NCI-H510A treated with DMSO at 0.1 percent for 48 hours (cell line): ENCODE results near the gene PBX3.
A peak's percentile ranks its signal among the peaks of the same experiment; 100 is the strongest.

Experiments used
- DNase-seq: peaks from one replicate; lab custom pipeline; 2025; lab: John Stamatoyannopoulos, UW

The PBX3 gene

DNA sequence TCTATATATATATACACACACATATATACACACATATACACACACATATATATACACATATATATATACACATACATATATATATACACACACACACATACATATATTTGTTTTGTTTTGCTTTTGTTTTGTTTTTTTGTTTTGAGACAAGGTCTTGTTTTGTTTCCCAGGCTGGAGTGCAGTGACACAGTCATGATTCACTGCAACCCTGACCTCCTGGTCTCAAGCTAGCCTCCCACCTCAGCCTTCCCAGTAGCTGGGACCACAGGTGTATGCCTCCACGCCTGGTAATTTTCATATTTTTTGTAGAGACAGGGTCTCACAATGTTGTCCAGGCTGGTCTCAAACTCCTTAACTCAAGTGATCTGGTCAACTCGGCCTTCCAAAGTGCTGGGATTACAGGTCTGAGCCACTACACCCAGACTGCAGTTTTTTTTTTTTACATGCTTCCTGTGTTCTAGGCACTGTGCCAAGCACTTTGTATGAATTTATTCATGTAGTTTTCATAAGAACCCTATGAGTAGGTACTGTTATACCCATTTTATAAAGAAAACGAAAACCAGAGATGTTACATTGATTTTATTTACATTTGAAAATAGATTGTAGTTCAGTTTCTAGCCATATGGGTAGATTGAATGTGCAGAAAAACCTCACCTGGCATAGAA lies 120.7 kb downstream of the PBX3 start:
- DNase-seq: no peak

DNA sequence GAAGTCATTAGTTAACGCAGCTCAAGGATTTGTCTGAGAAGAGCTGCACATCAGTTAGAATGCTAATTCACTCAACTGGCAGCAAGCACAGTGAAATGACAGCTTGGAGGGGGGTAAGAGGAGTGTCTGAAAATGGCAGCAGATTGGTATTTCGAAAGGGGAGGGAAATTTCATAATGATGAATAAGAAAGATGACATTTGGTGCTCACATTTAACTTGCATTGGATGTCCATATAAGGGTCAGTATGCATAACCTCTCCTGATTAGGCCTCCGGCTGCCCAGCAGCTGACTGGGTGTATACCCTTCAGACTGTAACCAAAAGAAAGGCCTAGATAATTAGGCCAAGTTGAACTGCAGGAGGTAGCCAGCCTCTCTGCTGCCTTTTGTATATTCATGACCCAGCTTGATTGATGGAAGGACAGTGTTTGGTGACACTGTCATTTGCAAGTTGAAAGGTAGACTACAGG lies 131.0 kb downstream of the PBX3 start:
- no peak for DNase-seq

DNA sequence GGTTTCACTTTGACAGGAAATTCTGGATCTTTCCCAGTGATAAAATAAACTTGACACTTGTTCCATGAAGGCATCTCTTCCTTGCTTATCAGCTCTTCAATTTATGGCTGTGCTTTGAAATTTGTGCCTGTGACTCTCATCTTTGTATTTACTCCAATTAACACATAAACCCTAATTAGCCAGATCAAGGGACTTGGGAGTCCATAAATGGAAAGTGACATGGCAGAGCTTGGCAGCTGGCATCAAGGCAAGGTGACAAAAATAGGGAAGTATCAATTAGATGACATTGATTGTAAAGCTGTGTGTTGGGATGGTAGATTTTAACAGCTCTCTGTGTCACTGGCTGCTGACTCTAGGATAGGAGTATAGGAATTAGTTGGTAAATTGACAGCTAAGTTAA lies 133.9 kb downstream of the PBX3 start:
- no peak for DNase-seq

DNA sequence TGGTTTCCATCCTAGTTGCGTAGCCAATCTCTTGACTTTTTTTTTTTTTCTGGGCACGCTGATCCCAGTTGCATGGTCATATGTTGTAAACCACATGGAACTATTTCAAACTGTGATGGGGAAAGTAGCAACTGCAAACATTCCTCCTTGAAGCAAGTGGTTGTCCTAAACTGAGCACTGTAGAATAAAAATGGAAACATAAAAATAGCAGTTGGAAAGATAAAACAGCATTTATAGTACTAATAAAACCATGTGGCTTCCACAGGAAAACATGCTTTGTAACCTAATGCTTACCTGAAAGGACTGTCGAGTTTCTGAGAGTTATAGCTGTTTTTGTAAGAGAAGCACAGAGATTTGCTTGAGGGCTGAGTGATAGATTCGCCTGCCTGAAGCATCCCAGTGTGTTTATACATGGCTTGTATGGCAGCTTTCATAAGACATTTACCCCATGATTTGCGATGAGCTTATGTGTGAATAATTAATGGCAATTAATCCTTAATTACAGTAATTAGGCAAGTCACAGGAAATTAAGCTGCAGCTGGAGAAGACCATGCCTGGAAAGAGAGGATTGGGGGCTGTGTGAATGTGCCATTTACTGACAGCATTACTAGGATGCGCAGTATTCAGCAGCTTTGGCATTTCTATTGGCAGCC lies 136.5 kb downstream of the PBX3 start:
- no peak for DNase-seq

DNA sequence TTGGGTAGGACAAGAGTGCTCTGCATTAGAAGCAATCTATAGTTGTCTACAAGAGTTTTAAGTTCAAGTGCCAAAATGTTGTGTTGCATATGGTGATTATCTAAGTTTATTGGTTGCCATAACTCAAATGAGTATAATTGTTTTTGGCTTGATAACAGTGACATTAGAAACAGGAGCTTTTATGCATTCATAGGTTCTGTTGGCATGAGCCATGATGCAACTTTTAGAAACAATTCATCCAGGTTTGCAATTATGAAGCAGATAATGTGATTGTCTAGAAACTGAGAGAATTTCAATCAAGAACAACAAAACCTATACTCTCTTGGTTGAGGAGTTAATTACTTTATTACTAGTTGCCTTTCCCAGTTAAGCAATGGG lies 137.0 kb downstream of the PBX3 start:
- DNase-seq: no peak

DNA sequence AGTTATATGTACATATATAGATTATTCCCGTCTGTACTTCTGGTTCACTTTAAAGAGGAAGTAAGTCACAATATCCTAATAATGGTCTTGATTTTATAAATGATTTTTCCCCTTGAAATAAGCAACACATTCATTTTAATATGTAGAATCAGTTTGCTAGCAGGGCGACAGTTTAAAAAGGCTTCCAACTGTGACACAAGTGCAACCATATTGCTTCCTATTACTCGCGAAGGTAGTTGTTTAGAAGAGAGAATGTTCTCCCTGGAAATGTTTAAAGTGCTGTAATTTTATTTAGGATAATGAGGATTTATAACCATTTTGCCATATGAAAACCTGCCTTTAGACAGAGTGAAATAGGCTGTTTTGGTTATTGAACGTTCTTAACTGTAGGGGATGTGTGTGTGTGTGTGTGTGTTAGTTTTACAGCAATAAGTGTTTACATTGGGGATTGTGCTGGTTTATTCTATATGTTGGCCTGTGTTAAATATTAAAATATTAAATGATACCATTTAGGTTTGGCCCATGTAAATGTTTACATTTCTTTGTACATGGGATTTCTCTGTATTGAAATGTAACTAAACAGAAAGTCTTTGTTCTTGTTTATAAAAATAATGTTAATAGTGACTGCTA lies 138.3 kb downstream of the PBX3 start:
- peak; percentile 33 for DNase-seq

DNA sequence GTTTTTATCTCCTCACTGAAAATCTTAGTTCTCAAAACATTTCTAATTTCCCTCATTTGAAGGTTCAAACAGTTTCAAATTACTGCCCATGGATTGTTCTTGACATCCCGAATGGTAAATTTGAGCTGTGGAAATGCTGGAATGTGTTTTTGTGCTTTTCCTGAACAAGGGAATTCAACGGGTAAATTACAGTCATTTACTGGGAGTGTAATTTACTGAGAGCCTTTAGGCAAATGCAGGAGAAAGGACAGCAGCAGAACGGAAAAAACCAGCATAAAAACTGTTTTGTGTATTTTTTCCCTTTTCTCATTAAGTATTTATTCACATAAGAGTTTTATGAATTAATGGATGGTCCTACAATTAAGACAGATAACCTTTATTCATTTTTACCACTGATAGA lies 139.2 kb downstream of the PBX3 start:
- no peak for DNase-seq

DNA sequence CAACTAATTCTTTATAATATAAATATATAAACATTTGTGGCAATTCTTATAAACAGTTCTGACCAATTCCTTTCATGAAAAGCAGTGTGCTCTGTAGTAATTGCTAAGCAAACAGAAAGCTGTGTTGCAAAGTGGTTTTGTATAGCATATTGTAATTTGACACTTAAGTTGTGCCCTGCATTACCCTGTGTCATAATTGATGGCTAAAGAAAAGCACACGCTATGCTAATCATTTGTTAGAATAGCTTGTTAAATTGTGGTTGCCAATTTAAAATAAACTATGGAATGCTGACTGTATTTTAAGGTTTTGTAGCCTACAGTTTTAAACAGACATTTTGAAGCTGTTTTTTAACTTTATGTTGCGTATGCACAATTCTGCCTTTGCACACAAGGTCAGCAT lies 140.0 kb downstream of the PBX3 start:
- peak; percentile 87 for DNase-seq

DNA sequence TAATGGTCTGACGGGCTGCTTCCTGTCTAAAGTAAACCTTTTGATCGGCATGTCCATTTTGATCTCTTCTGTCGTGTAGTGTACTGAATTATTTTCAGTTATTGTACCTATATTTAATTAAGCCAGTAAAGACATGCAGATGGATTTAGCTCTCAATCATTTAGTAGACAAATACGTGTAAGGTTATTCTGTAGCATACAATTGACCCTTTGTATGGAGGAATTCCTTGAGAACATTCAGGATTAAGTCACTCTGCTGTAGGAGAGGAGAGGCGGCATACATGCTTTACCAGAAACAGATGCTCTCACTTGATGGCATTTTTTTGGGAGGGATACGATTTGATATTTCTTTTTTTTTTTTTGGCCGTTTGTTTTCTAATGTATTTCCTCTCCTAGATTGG lies 141.0 kb downstream of the PBX3 start:
- DNase-seq: peak; percentile 52

DNA sequence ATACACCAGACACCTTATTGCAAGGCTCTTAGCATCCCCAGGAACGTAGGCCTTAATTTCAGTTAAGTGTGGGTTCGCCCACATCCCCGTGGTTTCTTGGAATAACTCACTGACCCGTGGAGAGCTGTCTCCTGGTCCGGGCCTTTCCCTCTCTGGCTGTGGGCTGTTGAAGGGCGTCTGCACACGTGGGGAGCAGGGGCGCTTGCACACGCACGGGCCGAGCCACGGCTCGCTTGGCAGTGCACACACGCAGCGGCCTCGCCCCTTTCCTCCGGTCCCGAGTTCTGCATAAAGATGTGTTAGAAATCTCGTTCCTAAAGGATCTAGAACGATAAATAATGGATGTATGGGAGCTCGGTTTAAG lies 141.9 kb downstream of the PBX3 start:
- no peak for DNase-seq

DNA sequence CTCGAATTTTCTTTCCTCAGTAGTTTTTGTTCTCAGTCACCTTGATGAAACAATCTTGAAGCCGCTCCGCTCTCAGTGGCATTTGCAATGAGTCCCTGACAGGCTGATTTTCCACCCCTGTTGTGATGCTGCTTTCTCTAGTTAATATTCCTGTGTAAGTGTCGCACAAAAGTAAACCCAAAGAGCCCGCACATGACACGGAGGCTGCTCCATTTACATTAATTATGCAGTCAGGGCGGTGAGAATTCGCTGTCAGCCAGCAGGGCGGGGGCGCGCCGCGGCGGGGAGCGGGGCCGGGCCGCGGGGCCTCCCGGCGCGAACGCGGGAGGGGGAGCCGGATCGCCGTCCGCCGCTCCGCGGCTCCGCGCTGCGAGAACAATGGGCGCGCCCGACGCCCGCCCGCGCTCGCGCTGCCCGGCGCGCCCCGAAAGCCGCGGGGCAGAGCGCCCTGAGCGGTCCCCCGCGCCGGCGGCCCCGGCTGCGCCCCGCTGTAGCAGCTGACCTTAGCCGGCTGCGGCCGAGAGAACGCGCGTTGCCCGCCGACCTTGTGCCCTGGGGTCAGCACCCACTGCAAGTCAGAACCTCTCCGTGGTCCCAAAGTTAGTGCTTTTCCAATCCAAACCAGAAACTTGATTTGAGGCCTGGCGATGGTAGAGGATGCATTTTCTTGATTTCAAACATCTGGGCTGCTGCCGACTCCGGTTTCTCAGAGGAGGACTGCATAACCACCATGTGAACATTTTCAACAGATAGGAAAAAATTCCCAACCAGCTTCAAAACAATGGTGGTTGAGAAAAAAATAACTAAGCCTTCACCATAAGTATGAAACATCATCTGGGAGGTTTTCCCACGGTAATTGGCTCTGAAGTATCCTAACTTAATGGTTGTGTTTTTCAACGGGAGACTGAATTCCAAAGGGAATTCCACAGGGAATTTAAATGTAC lies 142.6 kb downstream of the PBX3 start:
- DNase-seq: peak; percentile 56

DNA sequence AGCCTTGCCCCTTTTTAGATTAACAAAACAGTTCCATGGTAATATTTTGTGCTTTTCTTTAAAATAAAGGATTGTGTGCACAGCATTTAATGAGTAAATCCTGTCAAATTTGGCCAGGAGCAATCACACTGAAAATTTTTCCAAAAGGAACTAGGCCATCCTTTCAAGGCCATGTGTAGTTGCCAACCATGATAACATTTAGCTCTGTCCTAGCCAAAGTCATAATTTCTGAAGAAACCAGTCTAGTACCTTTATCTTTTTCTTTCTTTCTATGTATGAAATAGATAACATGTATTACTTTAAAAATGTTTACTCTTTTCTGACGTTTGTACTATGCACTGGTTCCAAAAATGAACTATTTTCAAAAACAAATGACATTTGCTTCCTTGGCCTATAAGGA lies 143.7 kb downstream of the PBX3 start:
- DNase-seq: no peak

DNA sequence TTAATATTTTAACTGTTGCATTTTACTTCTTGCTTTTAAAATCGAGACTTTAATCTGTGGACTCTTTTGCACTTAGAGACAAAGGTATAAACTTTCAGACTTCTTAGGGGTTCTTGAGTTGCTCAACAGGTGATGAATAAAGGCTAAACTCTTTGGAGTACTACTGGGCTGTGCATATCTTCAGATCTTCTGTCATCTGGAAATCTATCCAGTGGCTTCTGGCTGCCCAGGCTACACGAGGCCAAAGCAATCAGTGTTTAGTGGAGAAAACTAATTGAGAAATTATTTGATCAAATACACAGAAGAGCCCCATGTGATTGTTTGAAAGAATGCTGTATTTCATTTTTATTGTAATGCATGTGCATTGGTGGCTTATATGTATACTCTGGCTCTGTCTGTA lies 146.1 kb downstream of the PBX3 start:
- DNase-seq: no peak

DNA sequence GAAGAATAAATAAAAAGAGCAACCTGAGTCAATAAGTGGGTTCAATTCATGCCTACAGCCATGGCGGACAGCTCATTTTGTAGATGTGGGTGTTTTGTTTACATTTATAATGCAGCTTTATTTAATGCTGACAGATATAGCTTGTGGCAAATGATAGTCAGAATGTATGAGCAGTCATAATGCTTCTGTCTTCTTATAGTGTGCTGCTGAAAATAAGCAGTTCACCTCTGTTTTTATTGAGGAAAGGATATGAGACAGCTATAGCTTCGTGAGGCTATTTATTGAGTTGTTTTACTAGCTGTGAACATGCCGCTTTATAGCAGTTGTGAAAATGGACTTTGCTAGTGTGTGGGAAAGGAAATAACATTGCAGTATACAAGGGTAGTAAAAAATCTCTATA lies 147.4 kb downstream of the PBX3 start:
- peak; percentile 56 for DNase-seq

DNA sequence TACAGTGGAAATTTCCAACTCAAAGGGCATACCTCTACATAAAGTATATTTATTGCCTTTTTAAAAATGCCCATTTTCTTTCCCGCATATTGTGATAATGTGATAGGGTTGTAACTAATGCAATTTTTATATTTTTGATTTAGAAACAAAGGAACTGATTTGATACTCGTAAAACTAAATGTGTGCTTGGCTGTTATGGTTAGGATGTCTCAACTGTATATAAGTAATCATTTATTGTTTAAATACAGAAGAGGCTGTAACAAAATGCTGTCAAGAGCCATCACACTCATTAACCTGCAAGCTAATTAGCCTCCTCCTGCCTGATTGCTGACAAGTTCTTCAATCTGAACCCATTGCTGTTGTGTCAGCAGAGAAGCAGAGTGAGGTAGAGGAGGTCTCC lies 149.2 kb downstream of the PBX3 start:
- no peak for DNase-seq

DNA sequence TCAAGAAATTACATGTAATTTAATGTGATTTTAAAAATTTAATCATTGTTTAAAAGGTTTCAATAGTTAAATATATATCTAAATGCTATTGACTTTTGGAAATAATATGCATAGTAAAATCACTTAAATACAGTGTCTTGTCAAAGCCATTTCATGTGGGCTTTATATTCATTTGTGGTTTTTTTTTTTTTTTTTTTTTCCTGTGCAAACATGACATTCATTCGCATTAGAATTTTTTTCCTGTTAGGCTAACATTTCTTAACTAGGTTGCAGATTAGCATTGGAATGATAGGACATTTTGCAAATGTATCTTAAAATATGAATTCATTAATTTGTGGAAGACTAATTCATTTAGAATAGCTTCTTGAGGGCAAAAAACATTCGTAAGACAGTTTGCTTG lies 149.8 kb downstream of the PBX3 start:
- no peak for DNase-seq

DNA sequence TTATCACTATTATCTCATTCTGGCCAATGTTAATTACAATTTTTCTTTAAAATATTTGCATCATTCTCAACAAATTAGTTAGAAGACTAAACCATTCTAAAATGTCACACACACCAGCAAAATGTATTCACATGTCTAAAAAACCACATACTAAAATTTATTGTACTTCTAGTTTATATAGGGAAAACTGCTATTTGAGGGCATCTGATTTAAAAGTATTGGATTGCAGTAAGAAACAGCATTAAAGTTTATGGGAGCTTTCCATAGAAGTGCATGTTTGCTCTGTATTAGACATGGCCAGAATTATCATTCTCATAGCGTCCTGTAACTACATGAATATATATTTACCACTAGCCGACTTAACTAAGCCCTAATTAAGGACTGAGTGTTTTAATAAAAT lies 150.3 kb downstream of the PBX3 start:
- no peak for DNase-seq

DNA sequence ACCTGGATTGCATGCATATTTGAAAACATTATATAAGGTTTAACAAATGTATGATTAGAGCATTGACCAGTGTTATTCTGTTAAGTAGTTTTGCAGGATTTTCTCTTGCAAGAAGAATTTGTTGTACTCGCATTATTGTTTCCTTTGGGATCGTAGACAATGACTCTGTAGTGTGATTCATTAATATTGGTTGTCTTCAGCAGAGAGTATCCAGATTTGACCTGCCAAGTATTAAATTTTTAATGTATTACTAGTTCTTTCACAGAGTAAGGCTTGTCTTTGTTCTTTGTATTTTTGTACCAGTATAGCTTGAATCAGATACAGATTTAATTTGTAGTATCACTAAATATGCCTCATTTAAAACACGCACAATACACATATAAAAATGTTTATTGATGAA lies 155.0 kb downstream of the PBX3 start:
- no peak for DNase-seq

DNA sequence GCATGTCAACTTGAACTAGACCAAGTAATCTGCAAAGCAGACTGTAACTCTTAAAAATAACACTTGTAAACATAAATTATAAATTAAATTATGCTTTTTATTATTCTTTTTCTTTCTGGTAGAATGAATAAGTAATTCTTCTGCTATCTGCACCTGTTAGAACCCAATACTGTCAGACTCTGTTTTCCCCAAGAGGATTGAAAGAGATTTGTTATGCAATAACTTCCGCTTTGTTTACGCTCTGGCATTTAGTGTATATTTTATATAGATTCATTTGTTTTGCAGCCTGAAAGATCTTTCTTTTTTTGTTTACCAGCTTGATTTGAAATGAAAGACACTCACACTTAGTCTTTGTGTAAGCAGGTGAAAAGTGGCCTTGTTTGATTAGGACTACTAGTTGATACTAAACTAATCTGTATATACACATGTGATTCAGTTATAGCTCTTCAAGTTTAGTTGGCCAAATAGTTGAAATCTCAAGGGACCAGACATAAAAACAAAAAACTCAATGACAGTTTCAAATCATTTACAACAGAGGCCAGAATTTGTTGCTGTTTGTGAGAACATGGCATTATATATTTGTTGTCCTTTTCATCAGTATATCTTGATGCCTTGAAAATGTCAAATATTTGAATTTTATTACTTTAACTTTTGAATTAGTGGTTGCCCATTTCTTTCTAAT lies 155.8 kb downstream of the PBX3 start:
- peak; percentile 35 for DNase-seq

DNA sequence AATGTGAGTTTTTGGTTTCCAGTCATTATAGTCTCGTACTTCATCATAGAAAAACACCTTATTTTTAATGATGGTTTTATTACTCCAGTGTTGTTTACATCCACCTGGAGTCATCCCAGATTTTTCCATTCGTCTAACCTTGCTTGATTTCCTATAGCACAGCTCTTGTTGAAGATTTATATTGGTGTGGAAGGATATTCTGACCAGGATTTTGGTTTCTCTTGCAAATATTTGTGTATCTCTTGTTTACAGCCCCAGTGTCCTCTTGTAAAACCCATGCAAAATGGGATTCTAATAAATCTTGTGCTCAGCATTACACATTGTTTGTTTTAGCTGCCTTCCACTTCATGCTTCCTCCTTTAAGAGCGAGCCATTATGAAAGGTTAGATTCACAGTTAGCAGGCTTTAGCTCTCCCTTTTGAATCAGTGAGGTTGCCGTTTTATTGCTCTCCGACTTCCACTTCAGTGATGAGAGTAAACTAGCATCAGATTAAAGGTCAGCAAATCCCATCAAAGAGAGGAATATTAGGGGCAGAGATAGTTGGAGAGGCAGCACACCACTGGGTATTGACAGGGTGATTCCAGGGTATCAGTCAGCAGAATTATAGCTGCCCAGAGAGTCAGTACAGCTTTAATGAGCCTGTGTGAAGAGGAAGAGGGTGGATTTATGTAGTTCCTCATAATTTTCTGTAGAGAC lies 157.1 kb downstream of the PBX3 start:
- peak; percentile 97 for DNase-seq

DNA sequence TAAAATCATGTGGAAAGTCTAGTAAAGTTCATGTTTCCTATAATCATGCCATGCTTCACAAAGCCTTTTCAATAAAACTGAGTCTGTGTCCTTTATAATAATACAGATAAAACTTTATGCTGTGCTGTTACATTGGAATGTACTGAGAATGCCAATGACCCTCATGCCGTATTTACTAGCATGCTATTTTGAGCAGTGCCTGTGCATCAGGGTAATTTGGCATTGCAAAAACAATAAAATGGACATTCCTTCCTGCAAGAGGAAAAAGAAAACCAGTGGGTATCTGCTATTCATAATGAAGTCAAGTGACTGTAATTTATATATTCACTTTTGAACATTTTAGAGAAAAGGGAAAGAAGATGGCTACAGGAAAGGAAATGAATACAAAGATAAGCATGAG lies 159.0 kb downstream of the PBX3 start:
- no peak for DNase-seq
